Mesenchymal stem cell (in vitro differentiated cells and primary cell): Measurements from ENCODE around the gene PARP16.

Source experiments
- DNase-seq: peaks from one replicate; pipeline ENCODE4 v3.0.0-alpha.2; 2013
- H2AFZ ChIP-seq: one replicate; pipeline ENCODE4 v1.6.1; 2013; ENCODE audit warnings: low read depth, mild to moderate bottlenecking, control low read depth, inconsistent platforms, low read length, moderate library complexity
- H2AK5ac ChIP-seq: 2 replicates; pipeline ENCODE4 v1.6.1; 2013; ENCODE audit warnings: low read length, moderate library complexity, mild to moderate bottlenecking, inconsistent platforms; ENCODE audit not compliant: severe bottlenecking
- H2BK120ac ChIP-seq: one replicate; pipeline ENCODE4 v1.6.1; 2013; ENCODE audit warnings: low read depth, mild to moderate bottlenecking, inconsistent platforms, low read length, moderate library complexity
- H2BK12ac ChIP-seq, 2 experiments: one replicate each; pipeline ENCODE4 v1.6.1; 2013; ENCODE audit warnings: inconsistent platforms in 2 of 2, low read length in 2 of 2, mild to moderate bottlenecking in 2 of 2, moderate library complexity in 2 of 2, control low read depth in 1 of 2
- H2BK15ac ChIP-seq: one replicate; pipeline ENCODE4 v1.6.1; 2013; ENCODE audit warnings: mild to moderate bottlenecking, low read depth, inconsistent platforms; ENCODE audit not compliant: poor library complexity, severe bottlenecking
- H2BK5ac ChIP-seq: 2 replicates; pipeline ENCODE4 v1.6.1; 2013; ENCODE audit warnings: low read depth, mild to moderate bottlenecking, low read length, control low read depth, inconsistent platforms; ENCODE audit not compliant: poor library complexity, severe bottlenecking
- H3K14ac ChIP-seq, 2 experiments: one replicate each; pipeline ENCODE4 v1.6.1; 2013; ENCODE audit warnings: inconsistent platforms in 2 of 2, low read length in 2 of 2, control low read depth in 1 of 2, mild to moderate bottlenecking in 1 of 2, moderate library complexity in 1 of 2
- H3K18ac ChIP-seq, 2 experiments: one replicate each; pipeline ENCODE4 v1.6.1; 2013; ENCODE audit warnings: inconsistent platforms in 2 of 2, low read length in 2 of 2, control low read depth in 1 of 2, low read depth in 1 of 2, mild to moderate bottlenecking in 1 of 2
- H3K23ac ChIP-seq, 2 experiments: one replicate each; pipeline ENCODE4 v1.6.1; 2013; ENCODE audit warnings: inconsistent platforms in 2 of 2, low read length in 2 of 2, mild to moderate bottlenecking in 2 of 2, moderate library complexity in 2 of 2, control low read depth in 1 of 2
- H3K27ac ChIP-seq: 2 replicates; pipeline ENCODE4 v1.5.1; 2013; ENCODE audit warnings: mild to moderate bottlenecking, moderate library complexity, low read length, control low read depth, inconsistent platforms; ENCODE audit not compliant: poor library complexity, severe bottlenecking
- H3K27me3 ChIP-seq, 2 experiments: 2 replicates each; pipeline versions ENCODE4 v1.6.1 to v1.7.0; 2013; ENCODE audit warnings: low read length in 2 of 2, mild to moderate bottlenecking in 2 of 2, moderate library complexity in 2 of 2, control low read depth in 1 of 2, inconsistent platforms in 1 of 2; ENCODE audit not compliant: control insufficient read depth in 1 of 2, insufficient read depth in 1 of 2
- H3K36me3 ChIP-seq, 2 experiments: 2 replicates each; pipeline versions ENCODE4 v1.6.1 to v1.7.0; 2013; ENCODE audit warnings: low read length in 2 of 2, control low read depth in 1 of 2, inconsistent platforms in 1 of 2, low read depth in 1 of 2, mild to moderate bottlenecking in 1 of 2; ENCODE audit not compliant: insufficient read depth in 2 of 2, control insufficient read depth in 1 of 2
- H3K4ac ChIP-seq, 2 experiments: one replicate each; pipeline ENCODE4 v1.6.1; 2013; ENCODE audit warnings: inconsistent platforms in 2 of 2, low read length in 2 of 2, mild to moderate bottlenecking in 2 of 2, moderate library complexity in 2 of 2, control low read depth in 1 of 2, low read depth in 1 of 2
- H3K4me1 ChIP-seq: 2 replicates; pipeline ENCODE4 v1.6.1; 2013; ENCODE audit warnings: low read depth, low read length, control low read depth; ENCODE audit not compliant: control insufficient read depth, insufficient read depth
- H3K4me2 ChIP-seq: 2 replicates; pipeline ENCODE4 v1.6.1; 2013; ENCODE audit warnings: low read length, mild to moderate bottlenecking, inconsistent platforms; ENCODE audit not compliant: poor library complexity, severe bottlenecking
- H3K4me3 ChIP-seq, 2 experiments: 2 replicates each; pipeline versions ENCODE4 v1.5.1 to v1.7.0; 2013; ENCODE audit warnings: low read length in 2 of 2, mild to moderate bottlenecking in 2 of 2, control low read depth in 1 of 2, low read depth in 1 of 2; ENCODE audit not compliant: insufficient read depth in 1 of 2
- H3K79me1 ChIP-seq: replicated peaks from 2 replicates; pipeline ENCODE4 v1.6.1; 2013; ENCODE audit warnings: mild to moderate bottlenecking, control low read depth, low read length, inconsistent platforms; ENCODE audit not compliant: poor library complexity, severe bottlenecking
- H3K9ac ChIP-seq: 2 replicates; pipeline ENCODE4 v1.7.0; 2013; ENCODE audit warnings: mild to moderate bottlenecking, low read length, moderate library complexity
- H3K9me3 ChIP-seq: 2 replicates; pipeline ENCODE4 v1.7.0; 2013; ENCODE audit warnings: mild to moderate bottlenecking, low read length; ENCODE audit not compliant: control insufficient read depth
- H4K8ac ChIP-seq: one replicate; pipeline ENCODE4 v1.6.1; 2013; ENCODE audit warnings: inconsistent platforms, mild to moderate bottlenecking, low read length, moderate library complexity
- H4K91ac ChIP-seq: one replicate; pipeline ENCODE4 v1.6.1; 2013; ENCODE audit warnings: mild to moderate bottlenecking, low read length, inconsistent platforms
- WGBS: methylation state at CpG from one replicate; pipeline ENCODE4 v1.1.7; 2013; ENCODE audit warnings: mixed read lengths; 5-methylcytosine and 5-hydroxymethylcytosine counted together

PARP16 gene

DNA sequence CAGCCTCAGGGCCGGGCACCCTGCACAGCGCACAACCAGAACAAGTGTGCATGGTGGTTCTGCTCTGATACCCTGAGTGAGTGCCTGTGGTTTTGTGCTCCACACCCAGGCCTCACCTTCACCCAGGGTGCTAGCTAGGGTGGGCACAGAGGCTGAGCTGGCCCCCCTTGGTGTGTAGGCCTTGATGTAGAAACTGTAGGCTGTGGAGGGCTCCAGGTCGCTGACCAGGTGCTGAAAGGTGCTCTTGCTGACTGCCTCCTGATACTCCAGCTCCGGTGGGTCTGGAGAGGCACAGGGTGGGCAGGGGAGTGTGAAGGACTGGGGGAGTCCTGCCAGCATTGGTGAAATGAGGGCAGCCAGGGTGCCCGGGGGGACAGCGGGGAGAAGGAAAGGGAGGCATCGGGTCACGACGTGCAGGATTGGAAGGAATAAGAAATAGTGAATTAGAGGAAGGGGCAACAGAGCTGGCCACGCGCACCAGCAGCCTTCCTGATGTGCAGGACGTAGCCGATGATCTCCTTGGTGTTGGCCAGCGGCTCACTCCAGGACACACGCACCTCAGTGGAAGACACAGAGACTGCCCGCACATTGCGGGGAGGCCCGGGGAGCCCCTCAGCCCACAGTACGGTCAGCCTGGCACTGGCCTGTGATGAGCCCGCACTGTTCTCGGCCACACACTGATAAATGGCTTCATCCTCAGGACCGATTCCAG lies 44.4 kb upstream of the PARP16 start:
- Histone ChIP-seq H2BK12ac (no peak overlapping the region), H2AFZ (no peak overlapping the region), H2BK5ac (no peak overlapping the region), H3K4me1 (peaks cover 17% of the 10 kb centered on the region), H4K8ac (no peak overlapping the region), H3K27ac (no peak overlapping the region), H4K91ac (no peak overlapping the region), H3K18ac (no peak overlapping the region), H3K23ac (no peak overlapping the region), H3K27me3 (peaks cover 22 to 67% of the 10 kb centered on the region in 2 experiments), H3K14ac (no peak overlapping the region), H2BK15ac (no peak overlapping the region), H2AK5ac (no peak overlapping the region), H3K9me3 (no peaks in the 10 kb centered on the region), H3K4ac (no peak overlapping the region), H2BK120ac (no peak overlapping the region), H3K79me1 (no peaks in the 10 kb centered on the region), H3K4me3 (no peak overlapping the region), H3K9ac (no peak overlapping the region), H3K4me2 (no peak overlapping the region), H3K36me3 (peaks cover 0 to 7% of the 10 kb centered on the region in 2 experiments)
- 95% methylated on average over 22 of the region's 22 CpGs for WGBS
- DNase-seq = no peak

DNA sequence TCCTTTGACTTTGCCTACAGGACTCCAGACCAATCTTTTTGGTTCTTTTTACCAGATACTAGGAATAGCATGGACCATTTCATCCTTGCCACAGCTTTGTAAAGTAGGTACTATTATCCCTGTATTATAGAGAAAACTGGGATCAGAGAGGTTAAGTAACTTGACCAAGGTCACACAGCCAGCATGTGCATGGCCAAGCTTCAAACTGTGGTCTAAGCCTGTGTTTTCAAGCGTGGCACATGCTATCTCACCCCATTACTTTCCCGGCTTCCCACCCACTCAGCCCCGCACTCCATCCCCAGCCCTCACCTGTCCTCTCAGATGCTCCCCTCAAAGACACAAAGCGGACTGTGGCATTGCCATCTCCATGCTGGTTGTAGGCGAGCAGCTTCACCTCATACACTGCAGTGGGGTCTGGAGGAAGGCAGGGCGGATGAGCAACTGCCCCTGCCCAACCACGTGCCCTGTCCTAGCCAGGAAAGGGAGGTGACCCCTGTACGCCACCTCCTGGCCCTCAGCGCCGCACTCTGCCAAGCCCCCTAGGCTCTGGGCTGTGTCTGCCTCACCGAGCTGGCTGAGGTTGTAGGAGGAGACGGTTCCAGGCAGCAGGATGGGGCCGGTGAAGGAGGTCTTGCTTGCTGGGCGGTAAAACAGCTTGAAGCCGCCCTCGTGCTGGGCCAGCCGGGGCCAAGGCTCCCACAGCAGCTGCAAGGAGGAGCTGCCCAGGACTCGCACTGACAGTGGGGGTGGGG lies 43.5 kb upstream of the PARP16 start:
- Histone ChIP-seq H3K27ac (no peak overlapping the region), H3K4me1 (peaks cover 16% of the 10 kb centered on the region), H3K4me2 (no peak overlapping the region), H3K27me3 (peaks cover 13 to 58% of the 10 kb centered on the region in 2 experiments), H3K9ac (no peak overlapping the region), H4K91ac (peak overlapping the region; percentile 43), H2BK15ac (no peak overlapping the region), H2BK12ac (no peak overlapping the region), H3K23ac (no peak overlapping the region), H2BK5ac (no peak overlapping the region), H3K79me1 (no peaks in the 10 kb centered on the region), H2BK120ac (no peak overlapping the region), H3K14ac (peak overlapping the region in 1 of 2 experiments; percentile 13), H3K4me3 (no peak overlapping the region), H3K4ac (no peak overlapping the region), H3K36me3 (peaks cover 0 to 7% of the 10 kb centered on the region in 2 experiments), H3K18ac (no peak overlapping the region), H4K8ac (no peak overlapping the region), H2AK5ac (no peak overlapping the region), H2AFZ (no peak overlapping the region), H3K9me3 (no peaks in the 10 kb centered on the region)
- WGBS = 94% methylated on average over 13 of the region's 18 CpGs
- no peak for DNase-seq

GRCh38 chr15:65329288-65329983 lies 42.8 kb upstream of the PARP16 start:
- H3K18ac ChIP-seq = no peak overlapping the region
- H3K9ac ChIP-seq = no peak overlapping the region
- no peak overlapping the region for H3K23ac ChIP-seq
- H2AK5ac ChIP-seq = no peak overlapping the region
- H3K27me3 ChIP-seq = peaks cover 9 to 52% of the 10 kb centered on the region in 2 experiments
- peaks cover 8% of the 10 kb centered on the region for H3K4me1 ChIP-seq
- H3K79me1 ChIP-seq = no peaks in the 10 kb centered on the region
- H3K4ac ChIP-seq = no peak overlapping the region
- H2BK12ac ChIP-seq = no peak overlapping the region
- no peak overlapping the region for H4K91ac ChIP-seq
- 93% methylated on average over 20 of the region's 21 CpGs for WGBS
- no peak overlapping the region for H3K4me3 ChIP-seq
- H2AFZ ChIP-seq = no peak overlapping the region
- H3K4me2 ChIP-seq = no peak overlapping the region
- no peak overlapping the region for H2BK15ac ChIP-seq
- H3K36me3 ChIP-seq = peaks cover 0 to 7% of the 10 kb centered on the region in 2 experiments
- DNase-seq = no peak
- H3K14ac ChIP-seq = no peak overlapping the region
- H2BK5ac ChIP-seq = no peak overlapping the region
- no peaks in the 10 kb centered on the region for H3K9me3 ChIP-seq
- H3K27ac ChIP-seq = no peak overlapping the region
- no peak overlapping the region for H2BK120ac ChIP-seq
- H4K8ac ChIP-seq = no peak overlapping the region
